Endothelial cell of umbilical vein (primary cell): ENCODE data around the gene PNPLA3. TPM values are rescaled to one million over a fixed set of nuclear protein-coding genes. Genes with fewer than 3 reads are reported as not detected.

Source experiments
- BruUV-seq: library from RNA; stranded (reverse); fragments of 400-500 nt; replicated peaks from 2 replicates; lab custom pipeline; 2021; lab: Mats Ljungman, UMichigan
- CTCF ChIA-PET: fragments of 300-600, 350-600 bp; sonication (Branson Sonifier 250); formaldehyde crosslinking; loops from one replicate; lab custom pipeline; 2021; ENCODE audit warnings: antibody characterized with exemption, inconsistent platforms; lab: Charles Lee
- POLR2A ChIA-PET: fragments of 300-600, 350-600 bp; sonication (Branson Sonifier 250); formaldehyde crosslinking; loops from one replicate; lab custom pipeline; 2021; ENCODE audit warnings: antibody characterized with exemption, inconsistent platforms; lab: Charles Lee
- DNase-seq: peaks from one replicate; pipeline ENCODE4 v3.0.0-alpha.2; 2011; ENCODE audit warnings: low read depth, low spot score
- FAIRE-seq: peaks from 2 replicates; lab custom pipeline; 2011; peaks lifted over from hg19 to GRCh38; lab: Jason Lieb, UNC
- H2AFZ ChIP-seq: 2 replicates; pipeline ENCODE4 v1.6.0; 2012; ENCODE audit warnings: low read depth, low read length, control low read depth, inconsistent platforms
- H3K27ac ChIP-seq: 2 replicates; pipeline ENCODE4 v1.5.1; 2011; ENCODE audit warnings: low read depth, mild to moderate bottlenecking, control low read depth, low read length, moderate library complexity; ENCODE audit not compliant: insufficient read depth
- H3K27me3 ChIP-seq, 2 experiments: 2 replicates each; pipeline versions ENCODE4 v1.6.0 to v1.6.1; 2011; ENCODE audit warnings: low read length in 2 of 2, mixed read lengths in 1 of 2; ENCODE audit not compliant: control insufficient read depth in 2 of 2, insufficient read depth in 2 of 2
- H3K36me3 ChIP-seq, 2 experiments: 2 replicates in 1 of 2; 3 replicates in 1 of 2; pipeline ENCODE4 v1.5.1; 2011; ENCODE audit warnings: low read length in 2 of 2, mild to moderate bottlenecking in 1 of 2, moderate library complexity in 1 of 2; ENCODE audit not compliant: control insufficient read depth in 2 of 2, insufficient read depth in 2 of 2; ENCODE audit errors: extremely low read depth in 1 of 2
- H3K4me1 ChIP-seq: 3 replicates; pipeline ENCODE4 v1.5.1; 2011; ENCODE audit warnings: mild to moderate bottlenecking, low read length; ENCODE audit not compliant: control insufficient read depth, insufficient read depth; ENCODE audit errors: extremely low read depth
- H3K4me2 ChIP-seq: 2 replicates; pipeline ENCODE4 v1.6.1; 2011; ENCODE audit warnings: low read length, control low read depth, mixed read lengths; ENCODE audit not compliant: insufficient read depth
- H3K4me3 ChIP-seq, 3 experiments: fragments of 200-600 bp in 1 of 3; sonication (generic), shearing (Covaris generic) in 1 of 3; replicated peaks in 1 of 3; 2 replicates each; pipeline ENCODE4 v1.5.1; 2011 to 2016; ENCODE audit warnings: control low read depth in 3 of 3, low read length in 3 of 3, mild to moderate bottlenecking in 2 of 3, inconsistent platforms in 1 of 3, low read depth in 1 of 3, moderate library complexity in 1 of 3; ENCODE audit not compliant: insufficient read depth in 1 of 3
- H3K79me2 ChIP-seq: 2 replicates; pipeline ENCODE4 v1.6.0; 2012; ENCODE audit warnings: low read length, inconsistent platforms; ENCODE audit not compliant: control insufficient read depth, insufficient read depth
- H3K9ac ChIP-seq: replicated peaks from 2 replicates; pipeline ENCODE3; 2011; ENCODE audit warnings: low read length, control low read depth; ENCODE audit not compliant: insufficient read depth; ENCODE audit errors: extremely low read depth
- H3K9me1 ChIP-seq: replicated peaks from 3 replicates; pipeline ENCODE4 v1.6.0; 2011; ENCODE audit warnings: mild to moderate bottlenecking, low read length; ENCODE audit not compliant: control insufficient read depth, insufficient read depth; ENCODE audit errors: extremely low read depth
- H3K9me3 ChIP-seq: replicated peaks from 2 replicates; pipeline ENCODE4 v1.5.1; 2012; ENCODE audit warnings: low read length, inconsistent platforms; ENCODE audit not compliant: control insufficient read depth, insufficient read depth
- H4K20me1 ChIP-seq: replicated peaks from 2 replicates; pipeline ENCODE3; 2011; ENCODE audit warnings: mild to moderate bottlenecking, low read length; ENCODE audit not compliant: control insufficient read depth, insufficient read depth; ENCODE audit errors: extremely low read depth
- EZH2 ChIP-seq: IDR thresholded peaks from 2 replicates; pipeline ENCODE4 v1.6.1; 2012; ENCODE audit warnings: borderline replicate concordance, low read depth, mild to moderate bottlenecking, moderate library complexity, low read length, inconsistent platforms; ENCODE audit not compliant: severe bottlenecking
- FOS ChIP-seq: IDR thresholded peaks from 2 replicates; pipeline ENCODE4 v1.6.1; 2011; ENCODE audit warnings: mild to moderate bottlenecking, low read length, moderate library complexity, borderline replicate concordance; ENCODE audit not compliant: insufficient read depth
- GATA2 ChIP-seq: IDR thresholded peaks from 2 replicates; pipeline ENCODE4 v1.7.0; 2011; ENCODE audit warnings: low read depth, mild to moderate bottlenecking, moderate library complexity, mixed read lengths, low read length; ENCODE audit not compliant: insufficient read length, insufficient read depth
- JUN ChIP-seq: IDR thresholded peaks from 2 replicates; pipeline ENCODE4 v1.6.1; 2011; ENCODE audit warnings: borderline replicate concordance, low read depth; ENCODE audit not compliant: insufficient read length, insufficient read depth
- MYC ChIP-seq: IDR thresholded peaks from one replicate; pipeline ENCODE4 v1.6.1; 2011; ENCODE audit warnings: mild to moderate bottlenecking, low read depth, low read length
- POLR2A ChIP-seq: IDR thresholded peaks from 2 replicates; pipeline ENCODE4 v1.6.1; 2012; ENCODE audit warnings: low read depth, mild to moderate bottlenecking, control low read depth, low read length
- POLR2AphosphoS5 ChIP-seq: IDR thresholded peaks from 2 replicates; pipeline ENCODE4 v1.6.1; 2012; ENCODE audit warnings: low read depth, mild to moderate bottlenecking, control low read depth, low read length, moderate library complexity; ENCODE audit not compliant: insufficient read depth
- dilution Hi-C: fragments of 300-500 bp; cut with MboI; formaldehyde crosslinking; loops from one replicate; pipeline ENCODE4 v1.15.0; 2019; ENCODE audit warnings: low sequenced_read_pairs; ENCODE audit not compliant: extremely low pct_ligation_motif_present
- intact Hi-C: fragments of 100-400 bp; cut with micrococcal nuclease; formaldehyde crosslinking; loops from one replicate; pipeline ENCODE4 v1.10.0; 2022
- polyA plus RNA-seq, 4 experiments: library from polyadenylated mRNA; depleted of rRNA in 3 of 4; stranded (reverse) in 3 of 4; unstranded in 1 of 4; fragments of >200 nt; gene quantifications; 2 replicates each; pipeline versions ENCODE4 v1.2.1 to v1.2.3, GENCODE V29; 2011 to 2012; ENCODE audit warnings: missing spikeins in 1 of 4
- total RNA-seq: library from RNA; stranded (reverse); gene quantifications from 2 replicates; pipeline ENCODE4 v1.2.3, GENCODE V29; 2021
- TF ChIP-seq, protein P1 (sequence below): IDR thresholded peaks from 2 replicates; pipeline ENCODE4 v1.6.1; 2011; ENCODE audit not compliant: insufficient read depth, insufficient read length
- TF ChIP-seq, protein P2 (sequence below), 2 donors: IDR thresholded peaks; 1 replicate in 1 of 2; 2 replicates in 1 of 2; pipeline ENCODE4 v1.5.1; 2011; ENCODE audit warnings: low read length in 2 of 2, mild to moderate bottlenecking in 2 of 2, moderate library complexity in 2 of 2, control low read depth in 1 of 2, inconsistent platforms in 1 of 2, low read depth in 1 of 2; ENCODE audit not compliant: insufficient read depth in 1 of 2; ENCODE audit errors: extremely low read depth in 1 of 2

The PNPLA3 gene
- total and polyA plus RNA-seq, 2 donors (not counting 3 experiments of a cell fraction or from before 2014, with no cell fraction given): 5.3 to 12.3 TPM

DNA sequence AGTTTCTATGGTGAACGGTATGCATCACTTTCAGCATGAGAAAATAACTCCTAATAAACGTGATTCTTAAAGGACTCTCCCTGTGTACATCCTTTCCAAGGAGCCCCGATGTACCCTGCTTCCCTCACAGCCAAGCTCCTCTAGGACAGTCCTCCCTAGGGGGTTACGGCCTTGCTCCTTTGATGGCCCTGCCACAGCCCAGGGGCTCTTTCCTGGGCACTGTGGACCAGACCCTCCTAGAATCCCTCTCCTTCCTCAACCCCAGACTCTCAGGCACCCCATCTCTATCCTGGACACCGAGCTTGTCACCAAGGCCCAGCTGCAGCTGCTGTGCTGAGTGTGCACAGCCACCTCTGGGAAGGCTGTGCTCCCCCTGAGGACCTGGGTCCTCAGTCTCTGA, 27.8 kb downstream of the PNPLA3 start:
- TF ChIP-seq POLR2AphosphoS5 (no peak), MYC (no peak)
- peaks cover 16% of the 10 kb centered on the region for H3K4me1 ChIP-seq
- ChIA-PET POLR2A (no interaction called here), CTCF (interaction anchor here (1.8 kb wide), 1 partner anchor 66 kb away, joined by 8 read pairs; no protein-coding TSS in a partner anchor)
- intact Hi-C loops: no loop called here
- H3K27me3 ChIP-seq: no peaks in the 10 kb centered on the region
- H3K9me3 ChIP-seq: no peaks in the 10 kb centered on the region
- H3K27ac ChIP-seq: no peak overlapping the region
- no peak overlapping the region for H3K4me2 ChIP-seq
- dilution Hi-C loops: no loop called here
- BruUV-seq: no TSS peak
- H3K36me3 ChIP-seq: no peaks in the 10 kb centered on the region
- H4K20me1 ChIP-seq: no peaks in the 10 kb centered on the region
- peaks cover 9% of the 10 kb centered on the region for H3K79me2 ChIP-seq
- no peak overlapping the region for H3K4me3 ChIP-seq
- DNase-seq (no peak), FAIRE-seq (no peak)
- no peak overlapping the region for H2AFZ ChIP-seq
- no peak overlapping the region for H3K9ac ChIP-seq
- H3K9me1 ChIP-seq: no peaks in the 10 kb centered on the region

DNA sequence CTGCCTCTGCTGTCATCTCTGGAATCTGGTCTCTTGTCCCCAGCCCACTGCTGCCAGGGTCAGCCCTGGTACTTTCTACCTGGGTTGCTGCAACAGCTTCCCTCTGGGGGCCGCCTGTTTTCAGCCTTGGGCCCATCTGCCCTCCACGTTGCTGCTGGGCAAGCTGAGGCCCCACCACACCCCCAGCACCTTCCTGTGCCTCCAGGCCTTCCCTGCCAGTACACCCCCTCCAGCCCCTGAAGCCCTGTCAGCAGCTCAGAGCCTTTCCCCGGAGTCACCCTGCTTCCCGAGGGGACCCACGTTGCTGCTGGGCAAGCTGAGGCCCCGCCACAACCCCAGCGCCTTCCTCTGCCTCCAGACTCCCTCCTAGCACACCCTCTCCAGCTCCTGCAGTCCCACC, 28.4 kb downstream of the PNPLA3 start:
- no peak for DNase-seq
- H2AFZ ChIP-seq: no peak overlapping the region
- no peak overlapping the region for H3K4me3 ChIP-seq
- no peaks in the 10 kb centered on the region for H3K27me3 ChIP-seq
- CTCF ChIA-PET: interaction anchor here (0.9 to 1.8 kb wide), 4 partner anchors 41 to 673 kb away, joined by 4 to 8 read pairs (median 5); no protein-coding TSS in a partner anchor
- dilution Hi-C loops: no loop called here
- no peaks in the 10 kb centered on the region for H3K9me1 ChIP-seq
- no peaks in the 10 kb centered on the region for H3K36me3 ChIP-seq
- intact Hi-C loops: no loop called here
- no TSS peak for BruUV-seq
- H3K27ac ChIP-seq: no peak overlapping the region
- POLR2A ChIA-PET: no interaction called here
- no peak overlapping the region for H3K9ac ChIP-seq
- no peak for TF ChIP-seq EZH2
- TF ChIP-seq, protein P1, sequence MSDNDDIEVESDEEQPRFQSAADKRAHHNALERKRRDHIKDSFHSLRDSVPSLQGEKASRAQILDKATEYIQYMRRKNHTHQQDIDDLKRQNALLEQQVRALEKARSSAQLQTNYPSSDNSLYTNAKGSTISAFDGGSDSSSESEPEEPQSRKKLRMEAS: no peak
- TF ChIP-seq MYC: no peak
- TF ChIP-seq, protein P2, sequence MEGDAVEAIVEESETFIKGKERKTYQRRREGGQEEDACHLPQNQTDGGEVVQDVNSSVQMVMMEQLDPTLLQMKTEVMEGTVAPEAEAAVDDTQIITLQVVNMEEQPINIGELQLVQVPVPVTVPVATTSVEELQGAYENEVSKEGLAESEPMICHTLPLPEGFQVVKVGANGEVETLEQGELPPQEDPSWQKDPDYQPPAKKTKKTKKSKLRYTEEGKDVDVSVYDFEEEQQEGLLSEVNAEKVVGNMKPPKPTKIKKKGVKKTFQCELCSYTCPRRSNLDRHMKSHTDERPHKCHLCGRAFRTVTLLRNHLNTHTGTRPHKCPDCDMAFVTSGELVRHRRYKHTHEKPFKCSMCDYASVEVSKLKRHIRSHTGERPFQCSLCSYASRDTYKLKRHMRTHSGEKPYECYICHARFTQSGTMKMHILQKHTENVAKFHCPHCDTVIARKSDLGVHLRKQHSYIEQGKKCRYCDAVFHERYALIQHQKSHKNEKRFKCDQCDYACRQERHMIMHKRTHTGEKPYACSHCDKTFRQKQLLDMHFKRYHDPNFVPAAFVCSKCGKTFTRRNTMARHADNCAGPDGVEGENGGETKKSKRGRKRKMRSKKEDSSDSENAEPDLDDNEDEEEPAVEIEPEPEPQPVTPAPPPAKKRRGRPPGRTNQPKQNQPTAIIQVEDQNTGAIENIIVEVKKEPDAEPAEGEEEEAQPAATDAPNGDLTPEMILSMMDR (IDR thresholded peaks at IDR 0.05; ENCODE audit: extremely low read depth in 1 of 2, insufficient read depth in 1 of 2, low read depth in 1 of 2, low read length in 2 of 2): no peak
- TF ChIP-seq JUN: no peak
- TF ChIP-seq FOS: no peak
- no peak for TF ChIP-seq POLR2AphosphoS5
- TF ChIP-seq GATA2: no peak
- TF ChIP-seq POLR2A: no peak
- no peaks in the 10 kb centered on the region for H3K9me3 ChIP-seq
- H4K20me1 ChIP-seq: no peaks in the 10 kb centered on the region
- FAIRE-seq: no peak
- peaks cover 22% of the 10 kb centered on the region for H3K4me1 ChIP-seq
- no peak overlapping the region for H3K4me2 ChIP-seq
- H3K79me2 ChIP-seq: peaks cover 14% of the 10 kb centered on the region
